Left kidney (tissue), 2 donors: ENCODE data around the gene ZNF133. TPM values are rescaled to one million over a fixed set of nuclear protein-coding genes. Genes with fewer than 3 reads are reported as not detected.

ENCODE experiments used
- DNase-seq: peaks from one replicate; pipeline ENCODE4 v3.0.0-alpha.2; 2013
- polyA plus RNA-seq: library from polyadenylated mRNA; unstranded; fragments of 120-200 nt; gene quantifications from one replicate; pipeline ENCODE4 v1.2.1, GENCODE V29; 2013; ENCODE audit not compliant: insufficient read length

The ZNF133 gene
- polyA plus RNA-seq, 1 donor: 35.1 TPM

DNA sequence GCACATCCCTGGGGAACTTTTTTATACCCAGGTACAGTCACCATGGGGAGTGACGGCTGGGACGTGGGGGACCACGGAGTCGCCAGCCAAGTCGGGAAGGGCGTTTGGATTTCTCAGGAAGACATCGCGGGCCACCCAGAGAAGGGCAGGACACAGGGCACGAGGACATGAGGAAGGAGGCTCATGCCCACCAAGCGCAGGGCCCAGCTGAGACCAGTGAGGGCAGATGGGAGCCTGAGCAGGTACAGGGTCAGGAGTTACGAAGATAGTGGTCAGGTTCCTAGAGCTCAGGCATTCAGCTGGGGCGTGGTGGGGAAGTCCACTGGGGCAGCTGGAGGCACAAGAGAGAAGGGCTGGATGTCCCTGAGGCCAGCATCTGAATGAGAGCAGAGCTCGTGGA lies 74.6 kb downstream of the ZNF133 start:
- no peak for DNase-seq

DNA sequence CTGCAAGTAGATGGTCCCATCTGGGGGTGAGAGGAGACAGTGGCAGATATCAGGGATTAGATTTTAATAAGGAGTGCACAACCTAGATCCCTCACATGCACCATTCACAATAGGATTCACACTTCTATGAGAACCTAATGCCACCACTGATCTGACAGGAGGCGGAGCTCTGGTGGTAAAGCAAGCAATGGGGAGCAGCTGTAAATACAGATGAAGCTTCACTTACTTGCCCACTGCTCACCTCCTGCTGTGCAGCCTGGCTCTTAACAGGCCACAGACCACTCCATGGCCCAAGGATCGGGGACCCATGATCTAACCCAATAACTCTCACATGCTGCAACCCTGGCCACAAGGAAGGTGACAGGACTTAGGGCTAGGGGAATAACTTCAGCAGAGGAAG lies 75.4 kb downstream of the ZNF133 start:
- DNase-seq: no peak

GRCh38 chr20:18364768-18365167 lies 76.4 kb downstream of the ZNF133 start:
- no peak for DNase-seq

Other genes starting within 250 kb of the ZNF133 start
- gene OVOL2, start 230.6 kb upstream of the ZNF133 start, polyA plus RNA-seq: 0.60 TPM
- gene KAT14, start 150.7 kb upstream of the ZNF133 start, polyA plus RNA-seq: 34.5 TPM
- 17.0 TPM for gene PET117, start 150.7 kb upstream of the ZNF133 start, polyA plus RNA-seq
- gene DZANK1, start 178.5 kb downstream of the ZNF133 start, polyA plus RNA-seq: 11.8 TPM
- gene POLR3F, start 178.9 kb downstream of the ZNF133 start, polyA plus RNA-seq: 22.8 TPM
- gene RBBP9, start 208.7 kb downstream of the ZNF133 start, polyA plus RNA-seq: 33.4 TPM
- gene SEC23B, start 219.4 kb downstream of the ZNF133 start, polyA plus RNA-seq: 63.3 TPM